HepG2 (cell line): Measurements from ENCODE around the gene INSR. TPM values are rescaled to one million over a fixed set of nuclear protein-coding genes. Genes with fewer than 3 reads are reported as not detected.

ENCODE experiments used
- ATF4 ChIP-seq, 2 experiments: fragments of 450-650 bp in 1 of 2; sonication (generic) in 1 of 2; formaldehyde crosslinking; IDR thresholded peaks; 2 replicates each; pipeline versions ENCODE4 v1.5.0 to v1.8.0; 2020 to 2022; ENCODE audit warnings: mild to moderate bottlenecking in 1 of 2, missing genetic modification reagents in 1 of 2
- CHD4 ChIP-seq: fragments of 200-600 bp; sonication (generic); IDR thresholded peaks from 2 replicates; pipeline ENCODE4 v1.7.0; 2017; ENCODE audit warnings: mild to moderate bottlenecking, low read length, borderline replicate concordance
- KAT8 ChIP-seq: IDR thresholded peaks from 2 replicates; pipeline ENCODE4 v1.6.1; 2016; ENCODE audit warnings: missing genetic modification reagents, missing compliant biosample characterization
- KLF15 ChIP-seq: sonication (generic); formaldehyde crosslinking; IDR thresholded peaks from 2 replicates; pipeline ENCODE4 v1.8.1; 2023; ENCODE audit warnings: borderline replicate concordance, mild to moderate bottlenecking, inconsistent platforms, missing genetic modification reagents, mixed read lengths
- PLSCR1 ChIP-seq: sonication (generic); formaldehyde crosslinking; IDR thresholded peaks from 2 replicates; pipeline ENCODE4 v1.5.0; 2020; ENCODE audit warnings: missing genetic modification reagents, mild to moderate bottlenecking, borderline replicate concordance
- SIN3B ChIP-seq: fragments of 150-350 bp; IDR thresholded peaks from 2 replicates; pipeline ENCODE4 v1.6.1; 2014; ENCODE audit warnings: low read length
- SNRNP70 ChIP-seq: fragments of 200-400 bp; formaldehyde crosslinking; IDR thresholded peaks from 2 replicates; pipeline ENCODE4 v1.6.1; 2017; ENCODE audit warnings: mild to moderate bottlenecking, low read depth, low read length, moderate library complexity
- SRF ChIP-seq: IDR thresholded peaks from 2 replicates; pipeline ENCODE4 v1.6.1; 2011; ENCODE audit warnings: mild to moderate bottlenecking, low read depth, low read length, moderate library complexity
- TCF7 ChIP-seq: sonication (generic); IDR thresholded peaks from 2 replicates; pipeline ENCODE4 v1.6.1; 2016; ENCODE audit warnings: antibody characterized with exemption, low read depth
- ZBTB7A ChIP-seq: sonication (generic); formaldehyde crosslinking; IDR thresholded peaks from 2 replicates; pipeline ENCODE4 v1.8.0; 2022; ENCODE audit warnings: mild to moderate bottlenecking, missing genetic modification reagents
- ZNF160 ChIP-seq: sonication (generic); formaldehyde crosslinking; IDR thresholded peaks from 2 replicates; pipeline ENCODE4 v1.8.0; 2022; ENCODE audit warnings: mild to moderate bottlenecking, inconsistent platforms, missing genetic modification reagents
- ZNF335 ChIP-seq: sonication (generic); formaldehyde crosslinking; IDR thresholded peaks from 2 replicates; pipeline ENCODE4 v1.4.0; 2020; ENCODE audit warnings: missing genetic modification reagents
- ZNF382 ChIP-seq: sonication (generic); formaldehyde crosslinking; IDR thresholded peaks from 2 replicates; pipeline ENCODE4 v1.5.0; 2020; ENCODE audit warnings: missing genetic modification reagents, mild to moderate bottlenecking, borderline replicate concordance
- ZNF451 ChIP-seq: sonication (generic); formaldehyde crosslinking; IDR thresholded peaks from 2 replicates; pipeline ENCODE4 v1.5.0; 2020; ENCODE audit warnings: mild to moderate bottlenecking, missing genetic modification reagents
- ZNF780A ChIP-seq: sonication (generic); formaldehyde crosslinking; IDR thresholded peaks from 2 replicates; pipeline ENCODE4 v1.8.0; 2022; ENCODE audit warnings: mild to moderate bottlenecking, missing genetic modification reagents, moderate library complexity
- ZXDC ChIP-seq: sonication (generic); formaldehyde crosslinking; IDR thresholded peaks from 2 replicates; pipeline ENCODE4 v1.5.0; 2020; ENCODE audit warnings: mild to moderate bottlenecking, missing genetic modification reagents
- polyA plus RNA-seq, 8 experiments: library from polyadenylated mRNA; depleted of rRNA in 3 of 8; stranded (reverse) in 7 of 8; unstranded in 1 of 8; fragments of >200 nt; fragmentation: Illumina TruSeq in 4 of 8; extraction: Trizol in 4 of 8; gene quantifications; 2 replicates each; pipeline versions ENCODE4 v1.2.1 to v1.2.3, GENCODE V29; 2011 to 2016; ENCODE audit warnings: low read depth in 4 of 8, missing spikeins in 1 of 8, mixed read lengths in 1 of 8; ENCODE audit not compliant: insufficient read depth in 1 of 8
- total RNA-seq, 5 experiments: library from RNA; depleted of rRNA; stranded (reverse); fragments of >200 nt; fragmentation: Illumina TruSeq; extraction: Trizol; gene quantifications; 2 replicates each; pipeline ENCODE4 v1.2.3, GENCODE V29; 2016; ENCODE audit warnings: low read depth in 1 of 5
- TF ChIP-seq, protein P1 (sequence below): sonication (generic); formaldehyde crosslinking; IDR thresholded peaks from 2 replicates; pipeline ENCODE4 v1.5.1; 2020; ENCODE audit warnings: mild to moderate bottlenecking, missing genetic modification reagents, borderline replicate concordance
- TF ChIP-seq, protein P2 (sequence below): sonication (generic); formaldehyde crosslinking; IDR thresholded peaks from 2 replicates; pipeline ENCODE4 v1.4.0; 2020; ENCODE audit warnings: missing genetic modification reagents
- TF ChIP-seq, protein P3 (sequence below): fragments of 450-650 bp; IDR thresholded peaks from 2 replicates; pipeline ENCODE4 v1.6.1; 2017; ENCODE audit warnings: mild to moderate bottlenecking

INSR gene
- total and polyA plus RNA-seq, 2 of the 13 experiments (the other 11 are each of a cell fraction or from before 2014, with no cell fraction given): 24.2 to 29.8 TPM

GRCh38 chr19:7197760-7198696 is 96.2 kb downstream of the INSR start (continued):
- TF ChIP-seq SIN3B (no peak), SRF (0 out of 2 replicates have a peak, but pooled peaks have one; percentile 24), CHD4 (peak; percentile 91; the same call in 1 of the 2 replicates), ZNF382 (CRISPR knock-in tag) (no peak), ATF4 (CRISPR knock-in tag; IDR thresholded peaks at IDR 0.05) (no peak), KAT8 (CRISPR knock-in tag) (0 out of 2 replicates have a peak, but pooled peaks have one; percentile 37), ZXDC (0 out of 2 replicates have a peak, but pooled peaks have one; percentile 46), SNRNP70 (no peak), ZNF160 (CRISPR knock-in tag) (peak; percentile 60; the same call in 1 of the 2 replicates), ZBTB7A (CRISPR knock-in tag) (no peak), ZNF780A (CRISPR knock-in tag) (no peak), ZNF335 (CRISPR knock-in tag) (no peak), KLF15 (CRISPR knock-in tag) (no peak), ZNF451 (CRISPR knock-in tag) (no peak), PLSCR1 (CRISPR knock-in tag) (no peak), TCF7 (no peak)
- TF ChIP-seq, protein P1, sequence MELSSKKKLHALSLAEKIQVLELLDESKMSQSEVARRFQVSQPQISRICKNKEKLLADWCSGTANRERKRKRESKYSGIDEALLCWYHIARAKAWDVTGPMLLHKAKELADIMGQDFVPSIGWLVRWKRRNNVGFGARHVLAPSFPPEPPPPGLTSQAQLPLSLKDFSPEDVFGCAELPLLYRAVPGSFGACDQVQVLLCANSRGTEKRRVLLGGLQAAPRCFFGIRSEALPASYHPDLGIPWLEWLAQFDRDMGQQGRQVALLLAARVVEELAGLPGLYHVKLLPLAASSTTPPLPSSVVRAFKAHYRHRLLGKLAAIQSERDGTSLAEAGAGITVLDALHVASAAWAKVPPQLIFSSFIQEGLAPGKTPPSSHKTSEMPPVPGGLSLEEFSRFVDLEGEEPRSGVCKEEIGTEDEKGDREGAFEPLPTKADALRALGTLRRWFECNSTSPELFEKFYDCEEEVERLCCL (CRISPR knock-in tag): no peak
- TF ChIP-seq, protein P2, sequence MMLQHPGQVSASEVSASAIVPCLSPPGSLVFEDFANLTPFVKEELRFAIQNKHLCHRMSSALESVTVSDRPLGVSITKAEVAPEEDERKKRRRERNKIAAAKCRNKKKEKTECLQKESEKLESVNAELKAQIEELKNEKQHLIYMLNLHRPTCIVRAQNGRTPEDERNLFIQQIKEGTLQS (CRISPR knock-in tag): no peak
- TF ChIP-seq, protein P3, sequence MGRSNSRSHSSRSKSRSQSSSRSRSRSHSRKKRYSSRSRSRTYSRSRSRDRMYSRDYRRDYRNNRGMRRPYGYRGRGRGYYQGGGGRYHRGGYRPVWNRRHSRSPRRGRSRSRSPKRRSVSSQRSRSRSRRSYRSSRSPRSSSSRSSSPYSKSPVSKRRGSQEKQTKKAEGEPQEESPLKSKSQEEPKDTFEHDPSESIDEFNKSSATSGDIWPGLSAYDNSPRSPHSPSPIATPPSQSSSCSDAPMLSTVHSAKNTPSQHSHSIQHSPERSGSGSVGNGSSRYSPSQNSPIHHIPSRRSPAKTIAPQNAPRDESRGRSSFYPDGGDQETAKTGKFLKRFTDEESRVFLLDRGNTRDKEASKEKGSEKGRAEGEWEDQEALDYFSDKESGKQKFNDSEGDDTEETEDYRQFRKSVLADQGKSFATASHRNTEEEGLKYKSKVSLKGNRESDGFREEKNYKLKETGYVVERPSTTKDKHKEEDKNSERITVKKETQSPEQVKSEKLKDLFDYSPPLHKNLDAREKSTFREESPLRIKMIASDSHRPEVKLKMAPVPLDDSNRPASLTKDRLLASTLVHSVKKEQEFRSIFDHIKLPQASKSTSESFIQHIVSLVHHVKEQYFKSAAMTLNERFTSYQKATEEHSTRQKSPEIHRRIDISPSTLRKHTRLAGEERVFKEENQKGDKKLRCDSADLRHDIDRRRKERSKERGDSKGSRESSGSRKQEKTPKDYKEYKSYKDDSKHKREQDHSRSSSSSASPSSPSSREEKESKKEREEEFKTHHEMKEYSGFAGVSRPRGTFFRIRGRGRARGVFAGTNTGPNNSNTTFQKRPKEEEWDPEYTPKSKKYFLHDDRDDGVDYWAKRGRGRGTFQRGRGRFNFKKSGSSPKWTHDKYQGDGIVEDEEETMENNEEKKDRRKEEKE: no peak
